Neuronal stem cell (in vitro differentiated cells): ENCODE measurements around the gene JMJD8.

Source experiments
- DNase-seq: peaks from one replicate; pipeline ENCODE4 v3.0.0-alpha.2; 2013; ENCODE audit warnings: low spot score
- H2AFZ ChIP-seq: one replicate; pipeline ENCODE4 v1.6.1; 2013; ENCODE audit warnings: mild to moderate bottlenecking, low read length, inconsistent platforms
- H2AK5ac ChIP-seq: 2 replicates; pipeline ENCODE4 v1.6.1; 2013; ENCODE audit warnings: low read depth, mild to moderate bottlenecking, inconsistent platforms, low read length, moderate library complexity, mixed read lengths
- H2BK120ac ChIP-seq: 2 replicates; pipeline ENCODE4 v1.6.1; 2013; ENCODE audit warnings: low read depth, mild to moderate bottlenecking, inconsistent platforms, low read length, moderate library complexity, mixed read lengths
- H2BK12ac ChIP-seq: one replicate; pipeline ENCODE4 v1.6.1; 2013; ENCODE audit warnings: low read length, inconsistent platforms
- H2BK15ac ChIP-seq: 2 replicates; pipeline ENCODE4 v1.6.1; 2013; ENCODE audit warnings: mild to moderate bottlenecking, low read length, inconsistent platforms, mixed read lengths
- H2BK5ac ChIP-seq: one replicate; pipeline ENCODE4 v1.6.1; 2013; ENCODE audit warnings: inconsistent platforms, mild to moderate bottlenecking, low read length, moderate library complexity
- H3K14ac ChIP-seq: one replicate; pipeline ENCODE4 v1.6.1; 2013; ENCODE audit warnings: low read length, inconsistent platforms
- H3K18ac ChIP-seq: 2 replicates; pipeline ENCODE4 v1.6.1; 2013; ENCODE audit warnings: low read length, inconsistent platforms
- H3K23ac ChIP-seq: 2 replicates; pipeline ENCODE4 v1.6.1; 2013; ENCODE audit warnings: low read depth, mild to moderate bottlenecking, mixed read lengths, low read length, inconsistent platforms; ENCODE audit not compliant: poor library complexity
- H3K27ac ChIP-seq: replicated peaks from 3 replicates; pipeline ENCODE4 v1.5.1; 2013; ENCODE audit warnings: low read length, inconsistent platforms
- H3K27me3 ChIP-seq, 3 experiments: 2 replicates each; pipeline ENCODE4 v1.6.1; 2013; ENCODE audit warnings: low read length in 3 of 3, mild to moderate bottlenecking in 2 of 3, inconsistent platforms in 1 of 3, low read depth in 1 of 3, mixed read lengths in 1 of 3, moderate library complexity in 1 of 3; ENCODE audit not compliant: control insufficient read depth in 3 of 3, insufficient read depth in 3 of 3
- H3K36me3 ChIP-seq, 2 donors: replicated peaks in 1 of 2; 2 replicates each; pipeline ENCODE4 v1.6.1; 2013; ENCODE audit warnings: low read length in 2 of 2; ENCODE audit not compliant: control insufficient read depth in 2 of 2, insufficient read depth in 2 of 2
- H3K4ac ChIP-seq: 2 replicates; pipeline ENCODE4 v1.6.1; 2013; ENCODE audit warnings: inconsistent platforms, mild to moderate bottlenecking, low read length, moderate library complexity
- H3K4me1 ChIP-seq, 2 donors: 1 replicate in 1 of 2; 2 replicates in 1 of 2; pipeline ENCODE4 v1.6.1; 2013; ENCODE audit warnings: low read length in 2 of 2, low read depth in 1 of 2; ENCODE audit not compliant: control insufficient read depth in 2 of 2, insufficient read depth in 1 of 2
- H3K4me2 ChIP-seq: one replicate; pipeline ENCODE4 v1.6.1; 2013; ENCODE audit warnings: mild to moderate bottlenecking, low read length, inconsistent platforms; ENCODE audit not compliant: insufficient read depth, poor library complexity, severe bottlenecking
- H3K4me3 ChIP-seq, 2 donors: 2 replicates each; pipeline ENCODE4 v1.5.1; 2013; ENCODE audit warnings: low read length in 2 of 2, mild to moderate bottlenecking in 2 of 2, inconsistent platforms in 1 of 2, moderate library complexity in 1 of 2
- H3K79me1 ChIP-seq: one replicate; pipeline ENCODE4 v1.6.1; 2013; ENCODE audit warnings: low read depth, mild to moderate bottlenecking, inconsistent platforms, low read length, moderate library complexity
- H3K9ac ChIP-seq: one replicate; pipeline ENCODE4 v1.6.1; 2013; ENCODE audit warnings: mild to moderate bottlenecking, low read depth, low read length, inconsistent platforms; ENCODE audit not compliant: poor library complexity
- H3K9me3 ChIP-seq, 2 donors: replicated peaks in 1 of 2; 2 replicates each; pipeline versions ENCODE3 to v1.6.1; 2013; ENCODE audit warnings: low read length in 2 of 2, mild to moderate bottlenecking in 2 of 2, inconsistent platforms in 1 of 2, low read depth in 1 of 2, mixed read lengths in 1 of 2, moderate library complexity in 1 of 2; ENCODE audit not compliant: control insufficient read depth in 2 of 2, insufficient read depth in 1 of 2
- H4K8ac ChIP-seq: one replicate; pipeline ENCODE4 v1.6.1; 2013; ENCODE audit warnings: low read depth, mild to moderate bottlenecking, inconsistent platforms, low read length, moderate library complexity
- H4K91ac ChIP-seq: one replicate; pipeline ENCODE4 v1.6.1; 2013; ENCODE audit warnings: low read length, low read depth, mild to moderate bottlenecking, inconsistent platforms; ENCODE audit not compliant: poor library complexity
- WGBS, 2 donors: extraction: QIAGEN DNeasy Blood & Tissue Kit; methylation state at CpG; one replicate each; pipeline ENCODE4 v1.1.7; 2013; ENCODE audit warnings: missing lambda C conversion rate in 2 of 2, mixed read lengths in 1 of 2; ENCODE audit not compliant: insufficient read length in 2 of 2, insufficient replicate concordance in 1 of 2; ENCODE audit errors: extremely low coverage in 2 of 2; 5-methylcytosine and 5-hydroxymethylcytosine counted together

The JMJD8 gene

DNA sequence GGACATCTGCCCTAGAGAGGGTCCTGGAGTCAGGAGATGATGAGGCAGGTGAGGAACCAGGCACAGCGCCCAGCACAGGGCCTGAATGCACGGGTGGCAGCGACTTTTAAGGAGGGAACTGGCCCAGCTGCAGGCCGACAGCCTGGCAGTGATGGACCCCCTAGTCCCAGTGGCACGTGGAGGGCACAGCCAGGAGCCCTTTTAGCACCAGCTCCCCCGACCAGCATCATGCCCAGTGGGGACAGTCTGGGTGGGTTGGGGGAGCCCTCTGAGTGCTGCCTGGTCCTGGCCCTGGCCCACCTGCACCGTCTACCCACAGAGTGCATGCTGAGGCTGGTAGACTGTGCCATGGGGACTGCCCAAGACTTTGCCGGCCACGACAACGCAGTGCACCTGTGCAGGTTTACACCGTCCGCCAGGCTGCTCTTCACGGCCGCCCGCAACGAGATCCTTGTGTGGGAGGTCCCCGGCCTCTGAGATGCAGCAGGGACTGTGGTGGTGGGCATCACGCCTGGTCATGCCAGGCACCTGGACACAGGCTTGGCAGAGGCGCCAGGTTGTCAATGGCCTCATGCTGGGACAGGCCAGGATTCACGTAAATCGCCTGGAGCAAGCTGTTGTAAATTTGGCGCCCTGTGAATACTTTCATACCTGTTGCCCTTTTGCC lies 16.9 kb downstream of the JMJD8 start:
- no peak overlapping the region for H3K27ac ChIP-seq
- H3K4me3 ChIP-seq: no peak overlapping the region
- H3K9ac ChIP-seq: peak overlapping the region; percentile 53

DNA sequence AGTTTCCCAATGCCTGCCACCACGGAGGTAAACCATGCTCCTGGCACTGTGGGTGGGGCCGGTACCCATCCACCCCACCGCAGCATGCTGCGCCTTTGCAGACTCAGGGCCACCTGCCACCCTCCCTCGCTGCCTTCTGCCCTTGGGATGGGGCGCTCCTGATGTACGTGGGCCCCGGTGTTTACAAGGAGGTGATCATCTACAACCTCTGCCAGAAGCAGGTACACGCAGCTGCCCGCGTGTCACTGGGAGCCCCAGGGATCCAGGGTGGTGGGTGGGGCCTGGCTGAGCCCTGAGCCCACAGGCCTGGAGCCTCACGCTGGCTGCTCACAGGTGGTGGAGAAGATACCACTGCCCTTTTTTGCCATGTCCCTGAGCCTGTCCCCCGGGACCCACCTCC lies 17.6 kb downstream of the JMJD8 start:
- Histone ChIP-seq H3K27me3 (no peaks in the 10 kb centered on the region), H2BK120ac (peak overlapping the region; percentile 91), H3K18ac (no peak overlapping the region), H4K8ac (peak overlapping the region; percentile 9), H3K4ac (no peak overlapping the region), H3K79me1 (peaks cover 27% of the 10 kb centered on the region), H2BK15ac (peak overlapping the region; percentile 87), H2AK5ac (peak overlapping the region; percentile 98), H3K9me3 (no peaks in the 10 kb centered on the region), H3K36me3 (peaks cover 29 to 40% of the 10 kb centered on the region in 2 donors), H3K4me2 (no peak overlapping the region), H3K4me1 (peaks cover 2 to 6% of the 10 kb centered on the region in 2 donors), H3K14ac (no peak overlapping the region), H2BK12ac (peak overlapping the region; percentile 49), H2BK5ac (no peak overlapping the region), H4K91ac (no peak overlapping the region), H3K23ac (peak overlapping the region; percentile 73), H3K4me3 (no peak overlapping the region), H3K9ac (peak overlapping the region; percentile 79), H3K27ac (no peak overlapping the region), H2AFZ (no peak overlapping the region)
- DNase-seq: no peak
- WGBS, 2 donors: no CpG with 5 or more reads among the region's 13 CpGs

More for the DNA sequence above, 16.9 kb downstream of the JMJD8 start:
- Histone ChIP-seq H2BK15ac (peak overlapping the region; percentile 87), H2BK120ac (no peak overlapping the region), H3K14ac (no peak overlapping the region), H2AK5ac (peak overlapping the region; percentile 98), H2AFZ (peak overlapping the region; percentile 76), H4K8ac (no peak overlapping the region), H4K91ac (no peak overlapping the region), H3K23ac (peak overlapping the region; percentile 46), H2BK12ac (peak overlapping the region; percentile 80), H2BK5ac (no peak overlapping the region), H3K36me3 (peaks cover 34 to 40% of the 10 kb centered on the region in 2 donors), H3K9me3 (no peaks in the 10 kb centered on the region), H3K4me1 (peaks cover 2 to 6% of the 10 kb centered on the region in 2 donors), H3K4ac (no peak overlapping the region), H3K18ac (peak overlapping the region; percentile 63), H3K4me2 (no peak overlapping the region), H3K79me1 (peaks cover 24% of the 10 kb centered on the region), H3K27me3 (no peaks in the 10 kb centered on the region)
- no CpG with 5 or more reads among the region's 22 CpGs for WGBS, 2 donors
- DNase-seq: no peak

DNA sequence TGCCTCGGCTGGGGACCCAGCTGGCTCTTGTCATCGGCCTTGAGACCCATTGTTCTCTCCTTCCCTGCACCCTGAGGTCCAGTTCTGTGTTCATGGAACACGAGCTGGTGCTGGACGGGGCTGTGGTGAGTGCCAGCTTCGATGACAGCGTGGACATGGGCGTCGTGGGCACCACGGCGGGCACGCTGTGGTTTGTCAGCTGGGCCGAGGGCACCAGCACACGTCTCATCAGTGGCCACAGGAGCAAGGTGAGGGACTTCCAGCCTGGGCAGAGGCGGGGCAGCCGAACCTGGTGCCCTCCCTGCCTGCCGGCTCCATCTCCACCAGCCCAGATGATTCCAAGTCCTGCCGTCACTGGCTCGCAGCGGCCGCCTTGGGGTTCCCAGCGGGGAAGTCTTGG lies 21.5 kb downstream of the JMJD8 start:
- peak overlapping the region; percentile 56 for H2AK5ac ChIP-seq
- H4K8ac ChIP-seq: no peak overlapping the region
- H2BK15ac ChIP-seq: no peak overlapping the region
- peaks cover 3 to 6% of the 10 kb centered on the region in 2 donors for H3K4me1 ChIP-seq
- H3K36me3 ChIP-seq: peaks cover 11 to 43% of the 10 kb centered on the region in 2 donors
- no peak overlapping the region for H3K18ac ChIP-seq
- no peaks in the 10 kb centered on the region for H3K27me3 ChIP-seq
- no peak overlapping the region for H2BK5ac ChIP-seq
- no peak overlapping the region for H3K4me2 ChIP-seq
- WGBS, 2 donors: no CpG with 5 or more reads among the region's 21 CpGs
- peak overlapping the region in 1 of 2 donors; percentile 28 for H3K4me3 ChIP-seq
- no peak overlapping the region for H3K4ac ChIP-seq
- no peak overlapping the region for H3K14ac ChIP-seq
- no peak overlapping the region for H2AFZ ChIP-seq
- no peaks in the 10 kb centered on the region for H3K9me3 ChIP-seq
- no peak overlapping the region for H2BK12ac ChIP-seq
- H3K9ac ChIP-seq: peak overlapping the region; percentile 60
- H3K79me1 ChIP-seq: peaks cover 15% of the 10 kb centered on the region
- no peak overlapping the region for H4K91ac ChIP-seq
- H2BK120ac ChIP-seq: no peak overlapping the region
- H3K23ac ChIP-seq: no peak overlapping the region
- no peak overlapping the region for H3K27ac ChIP-seq
- no peak for DNase-seq

DNA sequence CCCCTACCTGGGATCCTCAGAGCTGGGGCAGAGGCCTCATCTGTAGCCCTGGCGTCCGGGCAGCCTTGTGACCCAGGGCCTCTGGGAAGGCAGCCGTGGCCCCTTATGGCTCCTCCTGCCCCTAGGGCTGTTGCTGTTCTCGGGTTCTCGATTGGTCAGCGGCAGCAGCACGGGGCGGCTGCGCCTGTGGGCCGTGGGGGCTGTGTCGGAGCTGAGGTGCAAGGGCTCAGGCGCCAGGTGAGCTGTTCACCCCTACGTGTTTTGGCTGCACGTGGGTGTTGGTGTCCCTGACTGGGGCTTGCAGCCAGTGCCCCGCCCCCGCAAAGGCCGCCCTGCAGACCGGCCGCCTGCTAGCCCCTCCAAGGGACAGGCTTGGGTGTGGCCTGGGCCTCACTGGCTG lies 22.0 kb downstream of the JMJD8 start:
- no peak overlapping the region for H2AFZ ChIP-seq
- no peak overlapping the region for H3K18ac ChIP-seq
- H3K4me1 ChIP-seq: peaks cover 3 to 6% of the 10 kb centered on the region in 2 donors
- peak overlapping the region; percentile 99 for H2AK5ac ChIP-seq
- no peak overlapping the region for H3K4me2 ChIP-seq
- H3K23ac ChIP-seq: no peak overlapping the region
- no peak overlapping the region for H4K8ac ChIP-seq
- H2BK120ac ChIP-seq: no peak overlapping the region
- peaks cover 15% of the 10 kb centered on the region for H3K79me1 ChIP-seq
- no peaks in the 10 kb centered on the region for H3K27me3 ChIP-seq
- no CpG with 5 or more reads among the region's 19 CpGs for WGBS, 2 donors
- no peak overlapping the region for H3K27ac ChIP-seq
- no peak overlapping the region for H2BK12ac ChIP-seq
- H3K9ac ChIP-seq: no peak overlapping the region
- H3K9me3 ChIP-seq: no peaks in the 10 kb centered on the region
- no peak for DNase-seq
- H3K4ac ChIP-seq: no peak overlapping the region
- no peak overlapping the region for H2BK15ac ChIP-seq
- peaks cover 11 to 48% of the 10 kb centered on the region in 2 donors for H3K36me3 ChIP-seq
- no peak overlapping the region for H4K91ac ChIP-seq
- no peak overlapping the region for H3K4me3 ChIP-seq
- H2BK5ac ChIP-seq: no peak overlapping the region
- H3K14ac ChIP-seq: no peak overlapping the region
